Islet of Langerhans (tissue), 1 donor: ENCODE data around the gene CYP26C1.
"Not testable (repeated sequence)": the region's sequence is repeated elsewhere in the genome, so short reads cannot be mapped to it uniquely, and the experiment has no call there.

Source experiments
- FAIRE-seq: peaks from one replicate; lab custom pipeline; 2011; peaks lifted over from hg19 to GRCh38; lab: Jason Lieb, UNC

Gene CYP26C1

DNA sequence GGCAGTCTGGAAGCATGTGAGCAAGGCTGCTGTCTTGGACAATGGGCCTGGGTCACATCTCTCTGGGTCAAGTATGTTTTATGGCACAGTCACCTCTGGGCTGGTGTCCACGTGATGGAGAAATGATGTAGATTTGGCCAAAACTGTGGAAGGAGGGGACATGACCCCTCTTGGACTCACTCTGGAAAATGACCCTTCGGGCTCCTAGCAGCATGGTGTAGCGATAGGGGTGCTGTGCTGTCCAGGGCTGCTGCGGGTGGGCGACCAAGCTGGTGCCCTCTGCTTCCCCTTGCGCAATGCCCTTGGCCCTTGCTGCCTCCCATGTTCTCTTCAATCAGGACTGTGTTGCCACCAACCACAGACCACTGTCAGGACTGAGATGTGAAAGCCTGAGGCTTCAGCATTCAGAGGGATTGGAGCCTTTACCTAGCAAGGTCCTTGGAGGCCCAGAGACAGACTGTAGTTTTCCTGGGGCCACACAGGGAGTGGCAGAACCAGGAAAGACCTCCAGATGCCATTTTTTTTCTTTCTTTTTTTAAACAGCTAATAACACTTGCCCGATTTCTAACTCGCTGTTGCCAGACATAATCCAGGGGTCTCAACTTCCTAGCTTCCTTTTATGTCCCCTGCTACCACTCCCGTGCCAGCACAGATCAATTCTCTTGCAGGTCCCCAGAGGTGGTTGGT lies 19.2 kb downstream of the CYP26C1 start:
- FAIRE-seq: no peak

DNA sequence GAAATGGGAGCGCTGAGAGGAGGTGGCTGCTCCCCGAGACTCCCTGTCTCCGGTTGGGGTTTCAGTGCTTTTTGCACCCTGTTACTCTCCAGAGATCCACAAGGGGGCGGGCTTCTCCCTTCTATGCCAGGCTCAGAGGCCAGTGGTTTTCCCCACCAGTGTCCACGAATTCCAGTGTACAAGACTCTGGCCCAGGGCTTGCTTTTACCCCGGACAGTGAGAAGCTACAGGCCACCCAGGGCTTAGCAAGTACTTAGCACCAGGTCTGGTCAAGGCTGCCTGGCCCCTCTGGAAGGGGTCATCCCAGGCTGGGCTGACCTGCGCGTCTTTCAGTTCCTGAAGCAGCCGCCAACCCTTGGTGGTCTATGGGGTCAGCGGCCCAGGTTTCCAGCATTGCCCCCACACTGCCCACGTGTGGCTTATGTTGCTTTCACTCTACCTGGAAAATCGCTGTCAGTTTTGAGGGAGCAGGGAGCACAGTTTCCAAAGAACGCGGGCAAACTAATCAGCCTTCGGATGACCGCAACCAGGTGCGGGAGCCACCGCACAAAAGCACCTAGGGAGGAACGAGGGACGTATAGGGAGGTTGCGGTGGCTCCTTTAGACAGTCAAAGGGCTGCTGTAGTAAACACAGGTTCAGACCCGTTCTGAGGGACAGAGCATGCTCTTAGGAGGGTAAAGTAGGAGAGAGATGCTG lies 19.9 kb downstream of the CYP26C1 start:
- FAIRE-seq: no peak

DNA sequence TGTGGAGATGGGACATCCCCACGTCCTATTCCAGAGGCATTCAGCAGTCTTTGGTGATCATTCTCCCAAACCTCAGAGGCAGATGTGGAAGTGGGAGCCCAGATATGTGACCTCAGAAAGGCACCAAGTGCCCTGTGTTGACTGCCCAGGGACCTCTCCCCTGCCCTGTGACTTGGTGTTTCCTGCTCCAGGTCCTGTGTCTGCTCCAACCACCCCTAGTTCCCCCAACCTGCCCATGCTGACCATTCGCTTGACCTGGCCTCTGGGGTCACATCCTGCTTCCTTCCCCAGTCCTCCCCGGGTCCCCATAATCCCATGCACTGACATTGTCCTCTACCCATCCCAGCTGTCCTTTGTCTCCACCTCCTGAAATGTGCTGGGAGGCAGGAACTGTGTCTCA lies 20.7 kb downstream of the CYP26C1 start:
- FAIRE-seq: no peak

DNA sequence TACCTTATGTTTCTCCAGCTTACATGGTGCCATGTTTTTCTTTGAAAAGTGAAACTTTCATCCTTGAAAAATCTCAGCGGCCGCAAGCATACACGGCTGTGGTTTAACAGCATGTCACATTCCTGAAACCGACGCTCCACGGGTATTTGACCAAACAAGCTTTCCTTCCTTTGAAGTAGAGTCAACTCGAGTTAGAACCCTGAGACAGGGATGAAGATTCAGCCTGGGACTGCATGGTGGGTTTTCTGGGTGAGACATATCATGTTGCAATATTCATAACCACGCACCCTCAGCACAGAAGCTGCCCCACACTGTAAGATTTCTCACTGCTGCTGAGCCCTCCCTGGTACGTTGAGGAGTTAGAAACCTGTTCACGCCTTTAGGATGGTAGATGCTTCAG lies 21.2 kb downstream of the CYP26C1 start:
- no peak for FAIRE-seq

DNA sequence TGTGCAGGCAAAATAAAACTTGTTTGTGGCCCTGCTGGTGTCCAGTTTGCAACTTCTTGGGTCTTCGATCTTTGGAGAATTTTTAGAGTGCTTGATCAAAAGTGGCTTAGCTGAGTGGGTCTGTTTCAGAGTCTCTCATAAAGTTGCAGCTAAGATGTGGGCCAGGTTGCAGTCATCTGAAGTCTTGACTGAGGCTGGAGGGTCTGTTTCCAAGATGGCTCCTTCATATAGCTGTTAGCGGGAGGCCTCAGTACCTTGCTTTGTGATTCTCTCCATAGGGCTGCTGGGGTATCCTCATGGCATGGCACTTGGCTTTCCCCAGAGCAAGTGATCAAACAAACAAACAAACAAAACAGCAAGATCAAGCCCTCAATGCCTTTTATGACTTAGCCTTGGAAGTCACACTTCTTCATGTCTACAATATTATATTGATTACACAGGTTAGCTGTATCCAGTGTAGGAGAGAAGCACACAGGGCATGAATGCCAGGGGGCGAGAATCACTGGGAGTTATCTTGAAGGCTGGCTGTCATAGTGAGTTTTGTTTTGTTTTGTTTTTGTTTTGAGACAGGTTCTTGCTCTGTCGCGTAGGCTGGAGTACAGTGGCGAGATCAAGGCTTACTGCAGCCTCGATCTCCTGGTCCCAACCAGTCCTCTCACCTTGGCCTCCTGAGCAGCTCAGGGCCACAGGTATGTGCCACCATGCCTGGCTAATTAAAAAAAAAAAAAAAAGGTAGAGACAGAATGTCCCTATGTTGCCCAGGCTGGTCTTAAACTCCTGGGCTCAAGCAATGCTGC lies 23.3 kb downstream of the CYP26C1 start:
- FAIRE-seq: no peak

DNA sequence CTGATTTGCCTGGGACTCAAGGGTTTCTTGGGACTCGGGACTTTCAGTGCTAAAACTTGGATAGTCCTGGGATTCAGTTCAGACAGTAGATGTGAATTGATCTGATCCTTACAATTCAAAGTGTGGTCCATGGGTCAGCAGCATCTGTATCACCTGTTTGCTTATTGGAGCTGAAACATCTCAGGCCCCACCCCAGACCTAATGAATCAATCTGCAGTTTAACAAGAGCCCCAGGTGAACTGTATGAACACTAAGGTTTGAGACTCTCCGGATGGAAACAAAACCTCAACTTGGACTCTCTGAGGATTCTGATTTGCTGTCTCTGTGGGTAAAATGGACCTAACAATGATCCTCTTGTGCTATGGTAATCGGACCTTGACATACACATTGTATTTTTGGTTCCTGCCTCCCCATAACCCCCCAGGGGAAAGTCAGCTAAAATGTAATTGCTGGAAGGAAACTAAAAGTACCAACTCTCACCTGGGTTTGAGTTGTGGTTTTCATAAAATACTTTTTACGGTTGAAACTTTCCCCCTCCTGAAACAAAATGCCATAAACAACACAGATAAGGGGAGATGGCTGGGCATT lies 24.8 kb downstream of the CYP26C1 start:
- no peak for FAIRE-seq

DNA sequence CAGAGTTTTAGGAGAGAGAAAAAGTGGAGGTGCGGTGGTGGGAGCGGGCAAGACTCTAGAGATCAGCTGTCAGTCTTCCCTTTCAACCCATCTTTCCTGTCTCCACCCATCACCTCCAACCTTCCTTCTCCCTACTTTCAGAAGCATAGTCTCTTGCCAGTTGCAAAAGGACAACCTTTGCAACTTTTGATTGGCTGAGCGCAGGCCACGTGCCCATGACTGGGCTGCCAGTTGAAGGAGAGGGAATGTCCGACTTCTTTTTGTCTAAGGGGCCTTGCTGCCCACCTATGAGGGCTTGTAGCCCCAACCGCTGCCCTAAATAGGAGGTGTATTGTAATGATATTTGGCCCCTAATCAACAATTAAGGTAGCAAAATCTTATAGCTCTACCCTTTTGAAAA lies 25.7 kb downstream of the CYP26C1 start:
- FAIRE-seq: no peak

DNA sequence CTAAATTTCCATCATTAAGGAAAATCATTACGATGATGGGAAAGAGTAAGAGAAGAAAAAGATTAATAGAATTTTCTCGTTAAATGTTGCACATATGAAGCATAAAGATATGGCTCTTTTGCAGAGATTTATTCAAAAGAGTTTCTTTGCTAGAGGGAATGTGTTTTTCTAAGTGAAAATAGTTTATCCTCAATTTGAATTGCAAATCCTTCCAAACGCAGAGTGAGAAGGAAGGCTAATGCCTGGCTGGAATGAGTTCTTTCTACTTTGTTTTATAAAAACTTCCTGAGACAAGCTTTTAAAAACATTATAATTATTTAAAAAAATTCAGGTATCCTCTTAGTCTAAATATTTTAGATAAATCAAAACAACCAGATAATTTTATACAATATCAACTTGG lies 27.2 kb downstream of the CYP26C1 start:
- FAIRE-seq: no peak

DNA sequence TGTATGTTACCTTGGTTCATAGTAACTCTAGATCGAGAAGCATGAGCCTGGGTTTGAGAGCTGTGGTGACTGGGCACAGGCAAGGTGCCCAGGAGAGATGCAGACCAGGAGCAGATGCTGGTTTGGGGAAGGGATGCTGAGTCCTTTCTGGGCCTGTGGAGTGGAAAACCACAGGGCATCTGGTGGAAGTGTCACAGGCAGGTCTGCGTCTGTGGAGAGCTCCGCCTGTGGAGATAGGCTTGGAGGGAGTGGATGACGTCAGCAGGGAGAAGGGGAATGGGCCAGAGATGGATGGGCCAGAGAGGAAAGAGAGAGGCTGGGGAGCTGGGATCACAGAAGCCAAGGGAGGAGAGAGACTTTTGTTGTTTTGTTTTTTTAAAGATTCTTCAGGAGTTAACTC lies 27.9 kb downstream of the CYP26C1 start:
- no peak for FAIRE-seq

DNA sequence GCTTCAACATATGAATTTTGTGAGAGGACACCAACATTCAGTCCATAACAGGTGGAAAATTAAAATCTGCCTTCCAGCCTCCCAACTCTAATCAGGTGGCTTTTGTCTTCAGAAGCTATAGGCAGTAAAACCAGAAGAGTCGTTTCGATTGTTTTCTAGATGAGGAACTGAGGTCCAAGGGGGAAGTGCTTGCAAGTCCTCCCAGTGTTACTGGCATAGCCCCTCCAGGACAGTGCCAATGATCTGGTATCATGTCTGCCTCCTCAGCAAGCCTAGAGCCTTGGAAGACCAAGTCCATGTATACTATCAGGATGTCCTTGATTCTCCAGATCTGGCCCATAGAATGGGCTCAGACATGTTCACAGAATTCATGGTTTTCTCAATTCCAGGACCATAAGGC lies 30.0 kb downstream of the CYP26C1 start:
- no peak for FAIRE-seq

DNA sequence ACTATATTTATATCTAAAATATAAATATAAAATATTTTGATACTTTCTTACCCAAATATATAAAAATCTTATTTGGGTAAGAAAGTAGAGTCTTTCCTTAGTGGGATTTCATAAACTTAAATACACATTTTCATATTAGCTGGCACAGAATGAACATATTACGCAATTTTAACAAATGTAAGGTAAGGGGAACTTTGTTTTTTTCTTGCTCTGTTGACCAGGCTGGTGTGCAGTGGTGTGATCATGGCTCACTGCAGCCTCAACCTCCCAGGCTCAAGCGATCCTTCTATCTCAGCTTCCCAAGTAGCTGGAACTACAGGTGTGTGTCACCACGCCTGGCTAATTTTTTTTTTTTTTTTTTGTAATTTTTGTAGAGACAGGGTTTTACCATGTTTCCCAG lies 31.4 kb downstream of the CYP26C1 start:
- FAIRE-seq: no peak

DNA sequence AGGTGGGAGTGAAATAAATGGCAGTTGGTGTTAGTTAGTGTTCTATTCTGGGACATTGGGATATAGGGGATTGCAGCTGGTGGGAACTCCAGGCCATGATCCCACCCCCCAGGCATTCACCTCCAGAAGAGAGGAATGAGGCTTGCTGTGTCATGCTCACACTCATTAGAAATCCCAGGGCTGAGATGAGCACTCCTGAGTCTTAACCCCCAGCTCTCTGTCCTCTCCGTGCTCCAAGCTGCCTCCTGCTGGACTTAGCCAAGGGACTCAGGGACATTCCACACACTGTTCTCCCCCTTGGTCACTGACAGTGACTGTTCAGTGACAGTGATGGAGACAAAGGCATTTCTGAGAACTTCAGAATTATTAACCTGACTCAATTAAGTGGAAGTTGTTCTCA lies 34.6 kb downstream of the CYP26C1 start:
- FAIRE-seq: no peak

DNA sequence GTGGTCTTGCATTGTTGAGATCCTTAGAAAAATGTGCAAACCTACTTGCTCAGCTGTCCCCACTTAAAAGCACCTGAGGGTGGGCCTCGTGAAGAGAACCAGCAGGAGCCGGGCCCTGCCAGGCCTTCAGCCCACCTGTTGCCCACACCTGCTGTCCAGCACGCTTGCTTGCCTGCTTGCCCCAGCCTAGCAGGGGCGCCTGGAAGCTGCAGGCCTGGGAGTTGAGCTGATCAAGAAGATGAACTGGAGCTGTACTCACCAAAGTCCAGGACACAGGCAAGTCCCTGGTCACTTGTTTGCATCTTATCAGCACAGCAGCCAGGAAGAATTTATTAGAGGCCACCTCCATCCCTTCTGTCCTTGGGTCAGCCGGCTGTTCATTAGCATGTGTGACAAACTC lies 36.3 kb downstream of the CYP26C1 start:
- FAIRE-seq: no peak

DNA sequence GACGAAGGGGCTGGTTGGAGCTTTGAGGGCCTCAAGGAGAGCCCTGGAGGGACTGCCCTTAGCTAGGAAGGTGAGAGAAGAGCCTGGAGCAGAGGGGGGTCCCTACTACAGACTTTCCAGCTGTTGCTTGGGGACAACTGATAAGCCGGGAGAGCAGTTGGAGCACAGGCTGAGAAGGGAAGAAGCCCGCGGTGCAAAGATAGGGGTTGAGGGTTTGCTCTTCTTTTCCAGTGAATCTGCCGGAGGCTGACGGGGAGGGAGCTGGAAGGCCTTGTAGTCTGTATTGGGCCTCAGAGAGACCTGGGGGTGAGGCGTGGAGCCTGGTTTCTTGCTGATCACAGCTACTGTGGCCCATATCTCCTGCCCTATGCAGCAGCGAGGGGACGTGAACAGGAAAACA lies 36.8 kb downstream of the CYP26C1 start:
- no peak for FAIRE-seq

DNA sequence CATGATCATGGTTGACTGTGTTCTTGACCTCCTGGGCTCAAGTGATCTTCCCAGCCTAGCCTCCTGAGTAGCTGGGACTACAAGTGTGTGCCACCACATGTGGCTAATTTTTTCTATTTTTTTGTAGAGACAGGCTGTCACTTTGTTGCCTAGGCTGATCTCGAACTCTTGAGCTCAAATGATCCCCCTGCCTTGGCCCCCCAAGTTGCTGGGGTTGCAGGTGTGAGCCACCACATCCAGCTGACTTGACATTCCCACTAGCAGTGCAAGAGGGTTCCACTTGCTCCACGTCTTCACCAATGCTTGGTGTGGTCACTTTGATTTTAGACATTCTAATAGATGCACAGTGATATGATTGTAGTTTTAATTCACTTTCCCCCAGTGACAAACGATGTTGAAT lies 38.2 kb downstream of the CYP26C1 start:
- no peak for FAIRE-seq

DNA sequence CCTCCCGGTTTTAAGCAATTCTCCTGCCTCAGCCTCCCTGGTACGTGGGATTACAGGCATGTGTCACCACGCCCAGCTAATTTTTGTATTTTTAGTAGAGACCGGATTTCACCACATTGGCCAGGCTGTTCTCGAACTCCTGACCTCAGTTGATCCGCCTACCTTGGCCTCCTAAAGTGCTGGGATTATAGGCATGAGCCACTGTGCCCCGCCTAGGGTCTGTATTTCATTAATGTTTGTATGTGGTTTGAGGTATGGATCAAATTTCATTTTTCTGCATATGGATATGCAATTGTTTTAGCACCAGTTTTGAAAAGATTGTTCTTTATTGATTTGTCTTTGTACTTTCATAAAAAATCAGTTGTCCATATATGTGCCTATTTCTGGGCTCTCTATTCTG lies 39.1 kb downstream of the CYP26C1 start:
- FAIRE-seq: no peak

DNA sequence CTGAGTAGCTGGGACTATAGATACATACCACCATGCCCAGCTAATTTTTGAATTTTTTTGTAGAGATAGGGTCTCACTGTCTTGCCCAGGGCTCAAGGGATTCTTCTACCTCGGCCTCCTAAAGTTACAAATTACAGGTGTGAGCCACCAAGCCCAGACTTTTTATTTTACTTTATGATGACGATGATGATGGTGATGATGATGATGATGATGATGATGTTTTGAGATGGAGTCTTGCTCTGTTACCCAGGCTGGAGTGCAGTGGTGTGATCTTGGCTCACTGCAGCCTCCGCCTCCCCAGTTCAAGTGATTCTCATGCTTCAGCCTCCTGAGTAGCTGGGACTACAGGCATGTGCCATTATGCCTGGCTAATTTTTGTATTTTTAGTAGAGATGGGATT lies 40.5 kb downstream of the CYP26C1 start:
- FAIRE-seq: not testable (repeated sequence)

DNA sequence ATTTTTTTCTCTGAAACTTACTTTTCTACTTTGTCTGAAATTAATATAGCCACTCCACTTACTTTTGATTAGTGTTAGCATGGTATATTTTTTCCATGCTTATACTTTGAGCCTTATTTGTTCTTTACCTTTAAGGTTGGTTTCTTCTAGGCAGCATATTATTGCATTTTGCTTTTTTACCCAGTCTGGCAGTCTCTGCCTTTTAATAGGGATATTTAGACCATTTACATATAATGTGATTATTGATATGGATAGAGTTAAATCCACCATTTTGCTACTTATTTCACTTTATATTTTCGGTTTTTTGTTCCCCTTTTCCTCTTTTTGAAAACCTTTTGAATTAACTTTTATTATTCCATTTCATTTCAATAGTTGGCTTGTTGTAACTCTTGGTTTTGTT lies 43.4 kb downstream of the CYP26C1 start:
- no peak for FAIRE-seq

DNA sequence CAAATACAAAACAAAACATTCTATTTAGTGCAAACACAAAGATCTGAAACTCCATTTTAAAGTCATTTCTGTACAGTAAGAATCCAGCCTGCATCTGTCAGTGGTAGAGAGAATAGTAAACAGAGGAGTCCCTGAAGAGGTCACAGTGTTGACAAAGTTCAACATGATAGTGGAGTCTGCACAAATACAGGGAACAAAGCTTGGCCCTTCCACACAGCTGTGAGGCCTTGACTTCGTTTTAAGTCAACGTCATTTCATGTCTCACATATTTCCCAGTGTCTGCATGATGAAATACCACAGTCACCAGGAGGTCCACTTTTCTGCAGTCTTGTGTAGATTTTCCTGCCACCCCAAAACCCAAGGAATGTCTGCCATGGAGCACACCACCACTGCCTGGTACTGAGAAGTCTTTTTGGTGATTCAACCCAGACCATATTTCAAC lies 46.1 kb downstream of the CYP26C1 start:
- FAIRE-seq: no peak

DNA sequence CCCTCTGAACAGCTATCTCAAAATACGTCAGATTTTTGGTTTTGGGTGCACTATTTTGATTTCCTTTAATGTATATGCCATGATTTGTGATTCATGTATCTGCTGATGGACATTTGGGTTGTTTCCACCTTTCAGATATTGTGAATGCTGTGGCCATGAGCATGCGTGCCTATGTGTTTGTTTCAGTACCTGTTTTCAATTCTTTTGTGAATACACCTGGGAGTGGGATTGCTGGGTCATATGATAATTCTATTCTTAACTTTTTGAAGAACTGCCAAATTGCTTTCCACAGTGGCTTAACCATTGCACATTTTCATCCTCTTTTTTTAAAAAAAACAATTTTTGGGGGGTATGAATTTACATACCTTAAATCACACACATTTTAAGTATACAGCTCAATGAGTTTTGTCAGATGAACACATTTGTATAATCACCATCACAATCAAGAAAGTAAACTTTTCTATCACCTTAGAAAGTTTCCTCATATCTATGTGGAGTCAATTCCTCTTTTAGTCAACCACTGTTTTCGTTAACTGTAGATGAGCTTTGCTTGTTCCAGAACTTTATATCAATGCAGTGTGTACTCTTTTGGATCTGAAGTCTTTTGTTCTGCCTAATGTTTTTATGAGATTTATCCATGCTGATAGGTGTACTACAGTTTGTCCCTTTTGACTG lies 50.0 kb downstream of the CYP26C1 start:
- no peak for FAIRE-seq

DNA sequence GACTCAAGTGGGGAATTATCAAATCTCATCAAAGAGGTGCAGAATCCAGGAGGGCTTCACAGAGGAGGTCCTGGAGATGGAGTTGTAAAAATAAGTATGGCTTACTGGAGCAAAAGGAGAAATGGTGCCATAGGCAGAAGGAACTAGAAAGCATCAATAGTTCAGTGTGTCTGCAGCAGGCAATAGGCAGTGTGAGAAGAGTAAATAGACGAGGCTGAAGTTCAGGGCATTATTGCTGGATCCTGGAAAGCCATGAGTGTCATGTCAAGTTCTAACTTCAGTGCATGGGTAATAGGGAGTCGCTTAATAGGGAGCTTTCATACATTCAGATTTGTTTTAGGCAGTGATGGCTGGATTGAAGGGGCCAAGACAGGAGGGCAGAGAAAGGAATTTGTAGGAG lies 52.4 kb downstream of the CYP26C1 start:
- FAIRE-seq: no peak

DNA sequence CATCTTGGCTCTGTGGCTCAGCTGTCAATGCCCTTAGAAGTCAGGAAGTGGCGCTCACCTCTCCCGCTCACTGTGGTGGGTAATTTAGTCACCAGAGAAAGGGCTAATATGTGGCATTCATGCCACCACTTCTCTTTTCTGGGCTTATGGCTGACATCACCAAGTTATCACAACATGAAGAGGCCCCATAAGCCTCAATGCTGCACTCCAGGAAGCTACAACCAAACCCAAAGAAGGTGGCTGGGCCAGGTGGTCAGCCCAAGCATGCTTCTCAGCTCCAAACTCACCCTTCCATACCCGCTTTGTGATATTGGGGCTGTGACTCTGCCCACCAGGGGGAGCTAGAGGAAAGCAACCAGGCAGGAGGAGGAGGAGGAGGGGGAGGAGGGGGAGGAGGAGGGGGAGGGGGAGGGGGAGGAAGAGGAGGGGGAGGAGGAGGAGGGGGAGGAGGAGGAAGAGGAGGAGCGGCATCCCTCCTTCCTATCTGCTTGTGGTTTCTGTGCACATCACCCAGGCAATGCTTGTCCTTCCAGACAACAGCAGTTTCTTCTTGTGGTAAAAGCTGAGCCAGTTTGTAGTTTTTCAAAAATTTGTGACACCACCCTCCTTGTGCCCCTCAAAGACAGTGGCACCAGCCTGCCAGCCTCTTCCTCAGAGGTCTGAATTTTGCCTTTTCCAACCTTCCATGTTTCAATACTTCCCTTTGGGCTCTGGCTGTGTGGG lies 55.2 kb downstream of the CYP26C1 start:
- no peak for FAIRE-seq
